ENCODE data around the gene CNPY3. TPM values are rescaled to one million over a fixed set of nuclear protein-coding genes. Genes with fewer than 3 reads are reported as not detected.
"Not testable (repeated sequence)": the region's sequence is repeated elsewhere in the genome, so short reads cannot be mapped to it uniquely, and the experiment has no call there.

CNPY3 gene
- polyA plus RNA-seq, 6 donors from 2014 or later, result 153 to 199 (median 177) TPM

DNA sequence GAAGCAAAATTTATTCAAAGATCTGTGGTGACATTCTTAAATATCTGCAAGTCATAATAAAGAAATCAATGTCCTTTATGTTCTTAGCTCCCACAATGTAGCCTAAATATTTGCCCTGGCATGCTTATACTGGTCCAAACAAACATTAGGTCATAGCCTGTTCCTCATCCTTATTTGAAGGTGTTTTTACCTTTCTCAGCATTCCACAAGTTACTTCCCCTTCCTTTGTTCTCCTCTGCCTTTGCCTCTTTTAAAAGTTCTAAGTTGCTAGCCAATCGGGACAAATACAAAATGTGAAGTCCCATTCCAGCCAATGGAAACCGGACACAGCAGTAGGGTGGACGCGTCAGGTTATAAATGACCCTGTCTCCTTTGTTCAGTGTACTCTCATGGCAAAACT lies 25.1 kb downstream of the CNPY3 start:
- not testable (repeated sequence) for H3K36me3 Mint-ChIP-seq; H3K4me1 Mint-ChIP-seq; H3K4me3 Mint-ChIP-seq; DNase-seq; H3K9me3 Mint-ChIP-seq; H3K27me3 Mint-ChIP-seq; ATAC-seq (ENCODE audit: low read depth in 2 of 2); H3K27ac Mint-ChIP-seq

DNA sequence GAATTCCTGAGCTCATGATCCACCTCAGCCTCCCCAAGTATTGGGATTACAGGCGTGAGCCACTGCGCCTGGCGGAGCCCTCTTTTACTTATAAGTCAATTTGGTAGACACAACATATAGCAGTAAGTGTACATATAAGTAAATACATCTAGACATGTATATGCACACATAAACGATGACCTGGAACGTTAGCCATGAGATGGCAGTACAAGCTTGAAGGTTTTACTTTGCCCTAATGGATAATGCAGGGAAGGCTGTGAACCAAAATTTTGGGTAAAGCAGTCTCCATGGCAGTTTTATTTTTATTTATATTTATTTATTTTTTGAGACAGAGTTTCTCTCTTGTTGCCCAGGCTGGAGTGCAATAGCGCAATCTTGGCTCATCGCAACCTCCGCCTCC lies 28.8 kb downstream of the CNPY3 start:
- Mint-ChIP-seq H3K27ac (no peak overlapping the region), H3K4me1 (peaks cover 14 to 16% (median 14%) of the 10 kb centered on the region in 3 donors), H3K4me3 (no peak overlapping the region), H3K9me3 (no peaks in the 10 kb centered on the region), H3K27me3 (peaks cover 0 to 21% (median 0%) of the 10 kb centered on the region in 3 donors), H3K36me3 (no peaks in the 10 kb centered on the region)
- ATAC-seq (ENCODE audit: low read depth in 2 of 2) (no peak), DNase-seq (no peak)

DNA sequence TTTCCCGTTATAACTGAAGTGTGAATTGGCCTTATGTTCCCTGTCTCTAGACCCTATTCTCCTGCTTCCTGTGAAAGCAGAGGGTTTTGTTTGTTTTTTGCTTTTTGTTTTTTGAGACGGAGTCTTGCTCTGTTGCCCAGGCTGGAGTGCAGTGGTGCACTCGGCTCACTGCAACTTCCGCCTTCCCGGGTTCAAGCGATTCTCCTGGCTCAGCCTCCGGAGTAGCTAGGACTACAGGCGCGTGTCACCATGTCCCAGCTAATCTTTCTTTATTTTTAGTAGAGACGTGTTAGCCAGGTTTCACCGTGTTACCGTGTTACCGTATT lies 30.6 kb downstream of the CNPY3 start:
- peaks cover 0 to 21% (median 0%) of the 10 kb centered on the region in 3 donors for H3K27me3 Mint-ChIP-seq
- peak overlapping the region in 1 of 6 donors; percentile 62 for H3K27ac Mint-ChIP-seq
- no peaks in the 10 kb centered on the region for H3K36me3 Mint-ChIP-seq
- H3K4me1 Mint-ChIP-seq, result peaks cover 14 to 16% (median 14%) of the 10 kb centered on the region in 3 donors
- DNase-seq, result no peak
- H3K9me3 Mint-ChIP-seq, result no peaks in the 10 kb centered on the region
- peak overlapping the region; percentile 75 to 89 (median 80) for H3K4me3 Mint-ChIP-seq
- ATAC-seq (ENCODE audit: low read depth in 2 of 2), result no peak

DNA sequence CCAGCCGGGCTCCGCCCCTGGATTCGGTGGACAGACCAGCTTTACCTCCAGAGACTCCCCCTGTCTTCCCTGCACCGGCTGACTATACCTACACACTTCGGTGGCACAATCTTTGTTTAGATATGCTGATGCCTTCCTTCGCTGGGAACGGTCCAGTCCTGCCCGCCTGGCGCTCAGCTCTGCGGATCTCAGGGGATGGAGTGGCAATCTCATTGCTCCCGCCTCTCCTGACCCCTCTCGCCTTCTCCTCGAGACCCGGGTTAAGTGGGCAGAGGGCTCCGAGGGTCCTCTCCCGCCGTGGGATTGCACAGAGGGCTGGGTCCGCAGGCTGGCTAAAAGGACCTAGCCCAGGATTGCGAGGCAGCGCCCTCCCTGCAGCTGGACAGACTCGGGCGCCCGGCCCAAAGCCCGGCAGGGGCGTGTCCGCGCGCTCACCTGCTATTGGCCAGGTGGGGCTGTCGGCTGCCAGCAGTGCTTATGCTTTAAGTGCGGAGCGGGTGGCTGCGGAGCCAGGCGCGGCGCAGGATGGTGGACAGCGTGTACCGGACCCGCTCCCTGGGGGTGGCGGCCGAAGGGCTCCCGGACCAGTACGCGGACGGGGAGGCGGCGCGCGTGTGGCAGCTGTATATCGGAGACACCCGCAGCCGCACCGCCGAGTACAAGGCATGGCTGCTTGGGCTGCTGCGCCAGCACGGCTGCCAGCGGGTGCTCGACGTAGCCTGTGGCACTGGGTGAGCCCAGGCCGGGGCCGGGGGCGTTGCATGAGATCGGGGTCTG lies 31.2 kb downstream of the CNPY3 start, which contains the start of gene GNMT:
TSS of gene GNMT (plus strand) at position 512 of the 777 bp plus-strand sequence. CDS start at position 526, 14 bp downstream.
- Mint-ChIP-seq H3K4me1 (peaks cover 14 to 16% (median 14%) of the 10 kb centered on the region in 3 donors), H3K36me3 (peaks cover 0 to 3% of the 10 kb centered on the region in 2 donors), H3K27ac (peak within 1 kb of the TSS in 2 of 6 donors; percentile 47 to 62), H3K9me3 (no peaks in the 10 kb centered on the region), H3K27me3 (peaks cover 0 to 21% (median 0%) of the 10 kb centered on the region in 3 donors), H3K4me3 (peak within 1 kb of the TSS; percentile 75 to 89 (median 80))
- ATAC-seq (ENCODE audit: low read depth in 2 of 2) (peak; percentile 74 to 75), DNase-seq (peak; percentile 32)

DNA sequence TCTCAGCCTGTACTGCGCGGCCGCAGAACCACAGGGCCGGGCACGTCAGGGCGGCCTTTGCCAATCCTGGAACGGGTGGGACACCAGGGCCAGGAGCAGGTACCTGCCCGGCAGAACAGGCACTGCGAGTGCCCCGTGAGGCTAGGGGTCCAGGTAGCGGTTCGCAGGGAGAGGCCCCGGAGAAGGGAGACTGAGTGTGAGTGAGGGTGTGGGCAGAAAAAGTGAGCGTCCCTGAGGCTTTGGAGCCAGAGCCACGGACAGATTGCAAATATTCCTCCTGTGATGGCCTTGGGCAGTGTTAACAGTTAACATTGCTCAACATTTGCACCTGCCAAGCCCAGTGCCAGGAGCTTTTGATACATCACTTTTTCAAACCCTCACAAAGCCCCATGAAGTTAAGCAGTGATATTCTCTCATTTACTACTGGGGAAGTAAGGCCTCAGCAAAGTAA lies 31.8 kb downstream of the CNPY3 start:
- DNase-seq (no peak), ATAC-seq (ENCODE audit: low read depth in 2 of 2) (no peak)
- Mint-ChIP-seq H3K36me3 (peaks cover 0 to 8% of the 10 kb centered on the region in 2 donors), H3K27ac (no peak overlapping the region), H3K27me3 (peaks cover 0 to 21% (median 0%) of the 10 kb centered on the region in 3 donors), H3K9me3 (no peaks in the 10 kb centered on the region), H3K4me1 (peaks cover 14 to 16% (median 14%) of the 10 kb centered on the region in 3 donors), H3K4me3 (peak overlapping the region in 6 of 8 donors; percentile 77 to 89 (median 80))

DNA sequence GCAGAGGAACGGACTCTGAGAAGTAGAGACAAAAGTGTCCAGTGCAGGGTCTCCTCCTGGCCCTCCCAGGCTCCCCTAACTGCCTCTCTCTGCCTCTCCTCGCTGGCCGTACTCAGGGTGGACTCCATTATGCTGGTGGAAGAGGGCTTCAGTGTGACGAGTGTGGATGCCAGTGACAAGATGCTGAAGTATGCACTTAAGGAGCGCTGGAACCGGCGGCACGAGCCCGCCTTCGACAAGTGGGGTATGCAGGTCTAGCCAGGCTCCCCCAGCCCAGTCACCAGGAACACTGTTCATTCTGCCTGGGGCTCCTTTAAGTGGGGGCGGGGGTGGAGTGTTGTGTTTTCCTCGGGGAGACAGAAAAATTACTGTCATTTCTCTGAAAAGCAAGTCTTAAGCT lies 32.8 kb downstream of the CNPY3 start:
- Mint-ChIP-seq H3K27me3 (peaks cover 0 to 21% (median 0%) of the 10 kb centered on the region in 3 donors), H3K9me3 (no peaks in the 10 kb centered on the region), H3K4me1 (peaks cover 14 to 16% (median 14%) of the 10 kb centered on the region in 3 donors), H3K4me3 (peak overlapping the region in 3 of 8 donors; percentile 26 to 84 (median 33)), H3K27ac (peak overlapping the region in 1 of 6 donors; percentile 47), H3K36me3 (peaks cover 0 to 8% of the 10 kb centered on the region in 2 donors)
- no peak for DNase-seq
- no peak for ATAC-seq (ENCODE audit: low read depth in 2 of 2)

DNA sequence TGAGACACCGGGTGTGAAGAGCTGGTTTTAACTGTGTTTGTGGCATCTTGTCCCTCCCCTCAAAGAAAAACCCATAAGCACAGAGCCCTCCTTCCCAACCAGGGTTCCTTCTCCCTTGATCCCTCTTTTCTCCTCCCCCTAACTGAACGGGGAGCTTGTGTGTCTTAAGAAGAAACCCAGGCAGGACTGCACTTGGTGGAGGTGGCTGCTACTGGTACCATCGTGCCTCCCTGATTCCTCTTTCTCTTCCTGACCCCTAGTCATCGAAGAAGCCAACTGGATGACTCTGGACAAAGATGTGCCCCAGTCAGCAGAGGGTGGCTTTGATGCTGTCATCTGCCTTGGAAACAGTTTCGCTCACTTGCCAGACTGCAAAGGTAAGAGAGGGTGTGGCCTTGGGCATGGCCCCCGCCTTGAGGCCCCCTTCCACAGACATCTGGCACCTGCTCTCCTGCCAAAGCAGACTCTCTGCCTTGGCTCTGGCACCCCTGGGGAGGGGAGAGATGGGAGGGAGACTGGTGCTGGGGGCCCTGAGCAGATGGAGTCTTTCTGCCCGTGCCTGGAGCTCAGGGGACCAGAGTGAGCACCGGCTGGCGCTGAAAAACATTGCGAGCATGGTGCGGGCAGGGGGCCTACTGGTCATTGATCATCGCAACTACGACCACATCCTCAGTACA lies 33.4 kb downstream of the CNPY3 start:
- Mint-ChIP-seq H3K36me3 (peaks cover 0 to 12% of the 10 kb centered on the region in 2 donors), H3K9me3 (no peaks in the 10 kb centered on the region), H3K4me1 (peaks cover 14 to 18% (median 14%) of the 10 kb centered on the region in 3 donors), H3K27ac (peak overlapping the region in 1 of 6 donors; percentile 47), H3K4me3 (peak overlapping the region in 2 of 8 donors; percentile 26 to 37), H3K27me3 (peaks cover 0 to 21% (median 0%) of the 10 kb centered on the region in 3 donors)
- no peak for DNase-seq
- ATAC-seq (ENCODE audit: low read depth in 2 of 2), result no peak

DNA sequence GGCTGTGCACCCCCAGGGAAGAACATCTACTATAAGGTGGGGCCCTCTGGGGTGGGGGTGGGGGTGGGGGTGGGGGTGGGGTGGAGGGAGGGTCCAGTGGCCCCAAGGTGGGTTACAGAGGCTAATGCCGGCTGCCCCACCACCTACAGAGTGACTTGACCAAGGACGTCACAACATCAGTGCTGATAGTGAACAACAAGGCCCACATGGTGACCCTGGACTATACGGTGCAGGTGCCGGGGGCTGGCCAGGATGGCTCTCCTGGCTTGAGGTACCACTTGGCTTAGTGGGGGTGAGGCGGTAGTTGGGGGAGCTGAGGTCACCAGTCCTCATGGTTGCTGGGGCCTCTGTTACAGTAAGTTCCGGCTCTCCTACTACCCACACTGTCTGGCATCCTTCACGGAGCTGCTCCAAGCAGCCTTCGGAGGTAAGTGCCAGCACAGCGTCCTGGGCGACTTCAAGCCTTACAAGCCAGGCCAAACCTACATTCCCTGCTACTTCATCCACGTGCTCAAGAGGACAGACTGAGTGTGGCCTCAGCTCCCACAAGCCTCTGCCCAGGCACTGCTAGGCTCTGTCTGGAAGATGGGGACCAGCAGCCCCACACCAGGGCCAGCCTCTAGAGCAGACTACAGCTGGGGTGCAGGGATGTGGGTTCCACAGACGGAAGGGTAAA lies 34.0 kb downstream of the CNPY3 start:
- Mint-ChIP-seq H3K27me3 (peaks cover 0 to 21% (median 0%) of the 10 kb centered on the region in 3 donors), H3K4me3 (no peak overlapping the region), H3K9me3 (no peaks in the 10 kb centered on the region), H3K36me3 (peaks cover 0 to 15% of the 10 kb centered on the region in 2 donors), H3K4me1 (peaks cover 14 to 19% (median 14%) of the 10 kb centered on the region in 3 donors), H3K27ac (no peak overlapping the region)
- ATAC-seq (ENCODE audit: low read depth in 2 of 2) (no peak), DNase-seq (no peak)

DNA sequence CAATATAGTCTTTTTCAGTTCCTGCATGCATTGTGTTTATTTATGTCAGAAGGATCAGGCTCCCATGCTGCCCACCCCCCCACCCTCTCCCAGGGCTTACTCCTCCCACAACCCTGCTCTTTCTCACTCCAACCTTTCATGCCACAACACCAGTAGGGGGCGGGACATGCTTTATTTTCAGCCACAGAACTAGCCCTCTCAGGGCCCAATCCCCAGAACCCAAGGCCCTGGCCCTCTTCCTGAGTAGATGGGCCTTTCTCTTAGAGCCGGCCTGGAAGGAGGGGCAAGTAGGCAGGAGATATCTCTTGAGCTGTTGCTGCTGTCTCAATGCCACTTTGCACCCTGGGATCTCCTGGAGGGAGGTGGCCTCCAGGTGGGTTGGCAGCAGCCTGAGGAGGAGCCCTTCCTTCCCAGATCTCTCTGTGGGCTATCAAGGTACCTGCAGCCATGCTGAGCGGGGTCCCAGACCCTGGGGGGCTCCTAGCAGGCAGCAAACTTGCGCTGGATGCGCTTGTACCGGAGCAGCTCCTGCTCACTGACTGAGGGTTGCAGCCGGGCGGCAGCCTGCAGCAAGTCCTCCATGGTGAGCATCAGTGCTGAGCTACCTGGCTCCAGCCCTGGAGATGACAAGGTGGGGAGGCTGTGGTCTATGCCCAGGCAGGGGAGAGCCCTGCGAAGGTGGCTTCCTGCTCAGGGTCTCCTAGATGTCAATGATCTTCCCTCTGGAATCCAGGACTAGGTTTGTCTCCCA lies 34.8 kb downstream of the CNPY3 start:
- ATAC-seq (ENCODE audit: low read depth in 2 of 2), result peak; percentile 37 to 44
- Mint-ChIP-seq H3K27ac (peak overlapping the region in 1 of 6 donors; percentile 30), H3K4me3 (no peak overlapping the region), H3K36me3 (peaks cover 0 to 15% of the 10 kb centered on the region in 2 donors), H3K4me1 (peaks cover 14 to 19% (median 14%) of the 10 kb centered on the region in 3 donors), H3K9me3 (no peaks in the 10 kb centered on the region), H3K27me3 (peaks cover 0 to 21% (median 0%) of the 10 kb centered on the region in 3 donors)
- DNase-seq, result no peak

DNA sequence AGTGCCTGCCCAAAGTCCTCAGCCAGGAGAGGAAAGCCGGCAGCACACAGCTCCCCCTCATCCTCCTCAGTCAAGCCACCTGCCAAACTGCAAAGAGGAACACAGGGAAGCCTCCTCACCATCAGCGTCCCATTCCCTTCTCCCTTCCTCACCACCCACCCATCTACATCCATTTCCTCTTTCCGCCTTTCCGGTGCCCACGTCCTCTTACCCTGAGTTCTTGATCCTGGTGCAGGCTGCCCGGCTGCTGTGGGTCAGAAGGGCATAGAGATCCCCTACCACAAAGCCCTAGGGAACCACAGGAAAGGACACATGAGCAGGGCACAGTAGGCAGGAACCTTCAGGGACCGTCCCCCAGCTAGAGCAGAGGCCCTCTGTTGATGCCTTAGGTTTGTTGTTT lies 37.3 kb downstream of the CNPY3 start:
- no peak for ATAC-seq (ENCODE audit: low read depth in 2 of 2)
- H3K36me3 Mint-ChIP-seq, result peaks cover 0 to 15% of the 10 kb centered on the region in 2 donors
- DNase-seq, result no peak
- no peak overlapping the region for H3K4me3 Mint-ChIP-seq
- no peak overlapping the region for H3K27ac Mint-ChIP-seq
- peaks cover 0 to 12% (median 0%) of the 10 kb centered on the region in 3 donors for H3K27me3 Mint-ChIP-seq
- peaks cover 0 to 6% (median 2%) of the 10 kb centered on the region in 3 donors for H3K4me1 Mint-ChIP-seq
- H3K9me3 Mint-ChIP-seq, result no peaks in the 10 kb centered on the region

DNA sequence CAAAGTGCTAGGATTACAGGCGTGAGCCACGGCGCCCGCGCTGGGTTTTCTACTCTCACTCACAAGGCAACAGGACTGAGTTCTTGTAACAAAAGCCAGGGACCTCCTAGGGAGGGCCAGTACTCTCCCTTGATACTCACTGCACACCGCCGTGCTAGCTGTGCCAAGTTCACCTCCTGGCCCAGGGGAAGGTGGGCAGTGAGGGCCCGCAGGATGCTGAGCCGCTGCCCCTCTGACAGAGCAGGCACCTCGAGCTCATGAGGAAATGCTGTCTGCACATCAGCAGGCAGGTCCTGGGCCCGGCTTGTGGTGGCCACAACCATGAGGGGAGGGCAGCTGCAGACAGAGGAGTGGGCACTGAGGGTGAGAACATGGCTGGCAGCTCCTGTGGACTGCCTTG lies 37.9 kb downstream of the CNPY3 start:
- Mint-ChIP-seq H3K4me1 (peaks cover 0 to 7% (median 2%) of the 10 kb centered on the region in 3 donors), H3K36me3 (peaks cover 0 to 15% of the 10 kb centered on the region in 2 donors), H3K27ac (peak overlapping the region in 1 of 6 donors; percentile 77), H3K27me3 (peaks cover 0 to 6% (median 0%) of the 10 kb centered on the region in 3 donors), H3K4me3 (peak overlapping the region in 1 of 8 donors; percentile 19), H3K9me3 (no peaks in the 10 kb centered on the region)
- ATAC-seq (ENCODE audit: low read depth in 2 of 2) (no peak), DNase-seq (no peak)

DNA sequence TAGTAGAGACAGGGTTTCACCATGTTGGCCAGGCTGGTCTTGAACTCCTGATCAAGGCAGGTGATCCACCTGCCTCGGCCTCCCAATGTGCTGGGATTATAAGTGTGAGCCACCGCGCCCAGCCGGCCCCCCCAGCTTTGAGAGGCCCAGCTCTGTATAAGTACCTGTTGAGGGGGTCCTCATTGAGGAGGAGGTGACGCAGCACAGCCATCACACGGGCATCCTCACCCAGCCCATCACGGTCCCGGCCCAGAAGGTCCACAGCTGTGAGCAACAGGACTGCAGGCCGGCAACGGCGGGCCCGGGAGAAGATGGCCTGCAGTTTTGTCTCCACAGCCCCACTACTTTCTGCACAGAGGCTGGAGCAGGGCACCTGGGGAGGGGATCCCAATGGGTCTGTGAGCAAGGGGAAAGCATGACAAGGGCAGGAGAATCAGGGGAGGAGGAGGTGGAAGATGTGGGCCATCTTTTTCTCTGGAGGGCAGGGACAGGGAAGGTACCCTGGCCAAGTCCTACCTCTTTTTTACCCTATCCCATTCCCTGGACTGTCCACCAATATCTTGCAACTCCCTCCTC lies 38.9 kb downstream of the CNPY3 start:
- ATAC-seq (ENCODE audit: low read depth in 2 of 2) (no peak), DNase-seq (no peak)
- H3K9me3 Mint-ChIP-seq, result no peaks in the 10 kb centered on the region
- no peak overlapping the region for H3K27ac Mint-ChIP-seq
- peaks cover 0 to 15% of the 10 kb centered on the region in 2 donors for H3K36me3 Mint-ChIP-seq
- no peaks in the 10 kb centered on the region for H3K27me3 Mint-ChIP-seq
- H3K4me3 Mint-ChIP-seq, result no peak overlapping the region
- peaks cover 0 to 7% (median 2%) of the 10 kb centered on the region in 3 donors for H3K4me1 Mint-ChIP-seq
